GM19351 (cell line): ENCODE data around the gene C11orf21.

Source experiments
- ATAC-seq: cut with Tn5 transposase; IDR thresholded peaks from one replicate; pipeline ENCODE4 v1.9.1; 2021; ENCODE audit warnings: mild to moderate bottlenecking, moderate library complexity; ENCODE audit not compliant: unreplicated experiment

C11orf21 gene

DNA sequence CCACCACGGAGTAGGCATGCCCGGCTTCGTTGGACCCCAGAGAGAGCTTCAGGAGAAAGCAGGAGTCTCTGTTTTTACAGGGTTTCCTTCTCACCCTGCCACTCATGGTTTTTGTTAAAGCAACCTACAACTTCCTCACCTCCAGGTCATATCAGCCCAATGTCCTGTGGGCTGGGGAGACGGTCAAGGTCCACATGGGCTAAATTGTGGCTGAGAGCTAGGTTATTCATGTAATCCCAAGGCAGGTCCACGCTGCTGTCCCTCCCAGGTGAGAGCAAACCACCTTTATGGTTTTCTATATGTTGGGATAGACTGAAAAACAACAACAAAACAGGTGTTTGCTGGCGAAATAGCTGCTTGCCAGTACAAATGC, 19.6 kb upstream of the C11orf21 start:
- no peak for ATAC-seq

DNA sequence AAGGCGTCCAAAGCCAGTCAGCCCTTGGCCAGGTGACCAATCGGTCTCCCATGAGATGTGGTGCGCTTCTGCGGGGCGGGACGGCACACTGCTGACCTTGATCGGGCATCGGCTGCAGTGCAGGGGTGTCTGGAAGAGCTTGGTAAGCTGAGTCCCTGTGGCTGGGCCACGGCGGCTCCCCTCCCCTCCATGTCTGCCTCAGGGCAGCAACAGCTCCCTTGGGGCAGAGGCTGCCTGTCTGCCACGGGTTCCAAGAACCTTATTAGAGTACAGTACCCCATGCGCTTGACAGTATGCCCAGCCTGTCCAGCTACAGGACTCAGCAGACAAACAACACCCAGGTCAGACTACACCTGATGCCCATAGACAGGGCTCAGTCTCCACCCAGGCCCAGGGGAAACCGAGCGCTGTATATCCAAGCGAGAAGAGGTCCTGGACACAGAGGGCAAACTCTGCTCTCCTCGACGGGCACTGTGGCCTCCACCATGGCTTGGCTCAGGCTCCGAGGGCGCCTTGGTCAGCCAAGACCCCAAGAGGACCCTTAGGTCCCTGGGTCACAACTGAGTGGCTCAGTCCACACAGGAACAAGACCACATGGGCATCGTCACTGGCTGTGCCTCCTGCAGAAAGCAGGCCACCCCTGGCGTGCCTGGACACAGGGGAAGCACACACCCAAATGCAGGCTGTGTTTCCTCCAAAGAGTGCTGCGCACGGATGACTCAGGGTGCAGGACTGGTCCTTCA, 19.0 kb upstream of the C11orf21 start:
- no peak for ATAC-seq

DNA sequence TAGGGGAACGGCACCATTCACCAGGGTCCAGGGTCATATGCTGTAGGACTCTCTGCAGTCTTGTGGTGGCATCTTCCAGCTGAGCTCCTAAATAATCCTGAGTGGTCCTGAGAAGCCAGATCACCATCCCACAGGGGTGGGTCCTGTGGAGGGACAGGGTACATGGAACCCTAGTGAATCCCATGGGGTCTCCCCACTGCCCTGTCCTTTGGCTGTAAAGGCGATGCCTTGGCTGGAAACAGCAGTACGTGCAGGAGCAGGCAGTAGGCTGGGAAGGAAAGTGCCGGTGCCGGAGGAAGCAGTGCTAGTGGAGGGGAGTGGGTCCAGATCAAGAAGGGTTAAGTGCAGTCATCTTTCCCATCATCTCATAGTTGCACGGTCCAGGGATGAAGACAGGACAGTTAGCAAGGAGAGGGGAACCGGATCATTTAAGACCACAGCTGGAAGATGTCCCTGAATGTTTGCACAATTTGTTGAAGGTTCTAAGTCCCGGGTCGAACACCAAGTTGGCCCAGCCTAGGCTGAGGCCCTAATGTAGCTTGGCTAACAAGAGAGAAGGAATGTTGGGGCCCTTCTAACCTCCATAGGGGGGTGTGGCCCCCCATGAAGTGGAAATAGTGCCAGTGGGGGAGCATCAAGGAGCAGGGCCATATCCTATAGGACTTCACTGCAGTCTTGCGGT, 18.2 kb upstream of the C11orf21 start:
- no peak for ATAC-seq

DNA sequence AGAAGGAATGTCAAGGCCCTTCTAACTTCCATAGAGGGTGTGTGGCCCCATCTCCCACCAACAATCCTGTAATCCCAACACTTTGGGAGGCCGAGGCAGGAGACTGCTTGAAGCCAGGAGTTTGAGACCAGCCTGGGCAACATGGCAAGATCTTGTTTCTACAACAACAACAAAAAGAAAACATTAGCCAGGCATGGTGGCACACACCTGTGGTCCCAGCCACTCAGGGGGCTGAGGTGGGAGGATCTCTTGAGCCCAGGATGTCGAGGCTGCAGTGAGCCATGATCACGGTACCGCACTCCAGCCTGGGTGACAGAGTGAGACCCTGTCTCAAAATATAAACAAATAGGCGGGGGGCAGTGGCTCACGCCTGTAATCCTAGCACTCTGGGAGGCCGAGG, 17.0 kb upstream of the C11orf21 start:
- ATAC-seq, result no peak

DNA sequence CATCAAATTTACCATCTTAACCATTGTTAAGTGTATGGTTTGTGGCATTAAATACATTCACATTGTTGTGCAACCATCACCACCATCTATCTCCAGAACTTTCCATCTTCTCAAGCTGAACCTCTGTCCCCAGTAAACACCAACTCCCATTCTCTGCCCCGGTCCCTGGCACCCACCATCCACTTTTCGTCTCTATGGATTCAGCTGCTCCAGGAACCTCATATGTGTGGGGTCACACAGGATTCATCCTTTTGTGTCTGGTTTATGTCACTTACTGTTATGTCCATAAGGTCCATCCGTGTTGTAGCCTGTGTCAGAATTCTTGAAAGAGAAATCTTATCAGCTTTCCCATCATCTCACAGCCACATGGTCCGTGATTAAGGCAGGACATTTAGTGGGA, 16.4 kb upstream of the C11orf21 start:
- ATAC-seq, result no peak

- ATAC-seq, result no peak
Observed at GRCh38 chr11:2317354-2318050, 15.8 kb upstream of the C11orf21 start.

DNA sequence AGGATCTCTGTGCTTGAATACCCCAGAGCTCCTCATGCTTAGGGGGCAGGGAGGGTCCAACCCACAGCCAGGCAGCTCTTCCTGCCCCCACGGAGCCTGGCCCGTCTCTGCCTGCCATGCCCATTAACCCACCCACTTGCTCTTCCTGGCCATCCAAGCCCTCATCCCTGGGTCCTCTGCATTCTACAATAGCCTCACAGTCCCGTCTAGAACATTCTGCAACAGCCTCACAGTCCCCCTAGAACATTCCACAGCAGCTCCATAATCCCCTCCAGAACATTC, 15.2 kb upstream of the C11orf21 start:
- no peak for ATAC-seq

DNA sequence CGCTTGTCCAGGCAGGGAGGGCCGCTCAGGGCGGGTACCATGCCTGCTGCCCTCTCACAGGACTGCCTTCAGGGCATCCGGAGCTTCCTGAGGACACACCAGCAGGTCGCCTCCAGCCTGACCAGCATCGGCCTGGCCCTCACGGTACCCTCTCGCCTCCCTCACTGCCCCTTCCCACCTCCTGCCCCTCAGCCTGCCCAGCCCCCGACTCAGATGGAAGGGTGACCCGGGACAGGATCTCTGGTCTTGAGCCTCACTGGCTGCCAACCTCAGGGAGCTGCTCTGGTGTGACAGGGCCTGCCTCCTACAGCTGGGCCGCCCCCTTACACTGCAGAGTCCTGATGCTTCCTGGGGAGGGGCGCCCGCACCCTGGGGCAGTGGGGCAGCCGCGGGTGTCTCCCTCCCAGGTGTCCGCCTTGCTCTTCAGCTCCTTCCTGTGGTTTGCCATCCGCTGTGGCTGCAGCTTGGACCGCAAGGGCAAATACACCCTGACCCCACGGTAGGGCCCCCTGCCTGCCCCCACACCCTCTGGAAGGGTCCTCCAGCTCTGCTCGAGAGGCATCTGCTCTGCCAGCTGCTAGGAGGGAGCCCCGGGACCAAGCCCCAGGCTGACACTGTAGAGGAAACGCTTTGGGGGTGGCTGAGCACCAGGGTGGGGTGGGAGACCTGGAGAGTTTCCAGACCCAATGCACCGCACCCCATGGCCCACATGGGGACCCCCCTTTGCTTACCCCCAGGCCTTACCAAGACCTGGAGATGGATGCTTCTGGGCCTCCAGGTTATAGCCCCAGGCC, 14.6 kb upstream of the C11orf21 start:
- ATAC-seq, result no peak

GRCh38 chr11:2315395-2316168, 13.9 kb upstream of the C11orf21 start:
- ATAC-seq, result no peak

DNA sequence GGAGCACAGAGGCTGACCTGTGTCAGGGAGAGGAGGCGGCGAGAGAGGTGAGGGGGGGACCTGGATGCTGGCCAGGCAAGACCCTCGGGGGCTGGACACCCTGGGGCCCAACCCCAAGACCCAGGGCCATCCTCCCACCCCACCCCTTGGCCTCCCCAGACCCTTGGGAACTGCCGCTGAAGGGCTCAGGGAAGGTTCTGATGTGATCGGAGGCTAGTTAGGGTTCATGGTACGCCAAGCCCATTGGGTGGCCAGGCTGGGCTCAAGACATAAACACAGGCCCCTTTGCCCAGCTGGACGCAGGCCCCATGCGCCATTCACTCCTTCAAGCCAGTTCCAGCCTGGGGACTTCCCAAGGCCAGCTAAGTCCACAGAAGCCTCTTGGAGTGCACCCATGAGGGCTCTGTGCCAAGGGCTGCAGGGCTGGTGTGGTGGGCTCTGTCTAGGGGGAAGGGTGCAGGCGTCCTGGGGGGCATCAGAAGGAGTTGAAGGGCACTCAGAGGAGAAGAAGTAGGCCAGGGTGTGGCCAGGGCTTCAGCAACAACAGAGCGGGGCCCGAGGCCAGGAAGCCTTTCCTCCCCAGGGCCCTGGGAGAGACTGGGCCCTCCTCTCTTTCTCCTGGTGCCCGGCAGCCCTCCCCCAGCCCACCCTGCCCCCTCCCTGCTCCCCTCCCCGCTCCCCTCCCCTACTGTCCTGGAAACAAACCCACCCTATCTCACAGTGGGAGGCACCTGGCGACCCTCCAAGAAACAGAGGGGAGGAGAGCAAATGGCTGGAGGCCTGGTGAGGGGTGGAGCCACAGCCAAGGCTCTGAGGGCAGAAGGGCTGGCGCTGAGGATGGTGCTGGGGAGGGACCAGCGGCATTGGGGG, 13.0 kb upstream of the C11orf21 start:
- no peak for ATAC-seq

DNA sequence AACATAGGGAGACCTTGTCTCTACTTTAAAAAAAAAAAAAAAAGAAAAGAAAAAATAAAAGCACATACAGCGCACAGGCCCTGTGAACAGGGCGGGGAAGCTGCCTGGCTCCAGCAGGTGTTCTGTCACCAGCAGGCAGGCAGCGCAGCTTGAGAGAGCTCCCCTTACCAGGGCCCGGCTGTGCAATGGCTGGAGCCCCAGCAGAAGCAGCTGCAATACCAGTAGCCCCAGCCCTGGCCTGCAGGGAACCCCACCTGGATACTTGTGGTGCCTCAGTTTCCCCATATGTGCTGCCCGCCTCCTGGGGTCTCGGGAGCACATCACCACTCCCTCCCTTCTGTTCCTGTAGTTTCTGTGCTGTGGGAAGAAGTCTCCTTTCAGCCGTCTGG, 12.4 kb upstream of the C11orf21 start:
- ATAC-seq, result no peak

GRCh38 chr11:2313051-2313951, 11.6 kb upstream of the C11orf21 start:
- ATAC-seq, result no peak

DNA sequence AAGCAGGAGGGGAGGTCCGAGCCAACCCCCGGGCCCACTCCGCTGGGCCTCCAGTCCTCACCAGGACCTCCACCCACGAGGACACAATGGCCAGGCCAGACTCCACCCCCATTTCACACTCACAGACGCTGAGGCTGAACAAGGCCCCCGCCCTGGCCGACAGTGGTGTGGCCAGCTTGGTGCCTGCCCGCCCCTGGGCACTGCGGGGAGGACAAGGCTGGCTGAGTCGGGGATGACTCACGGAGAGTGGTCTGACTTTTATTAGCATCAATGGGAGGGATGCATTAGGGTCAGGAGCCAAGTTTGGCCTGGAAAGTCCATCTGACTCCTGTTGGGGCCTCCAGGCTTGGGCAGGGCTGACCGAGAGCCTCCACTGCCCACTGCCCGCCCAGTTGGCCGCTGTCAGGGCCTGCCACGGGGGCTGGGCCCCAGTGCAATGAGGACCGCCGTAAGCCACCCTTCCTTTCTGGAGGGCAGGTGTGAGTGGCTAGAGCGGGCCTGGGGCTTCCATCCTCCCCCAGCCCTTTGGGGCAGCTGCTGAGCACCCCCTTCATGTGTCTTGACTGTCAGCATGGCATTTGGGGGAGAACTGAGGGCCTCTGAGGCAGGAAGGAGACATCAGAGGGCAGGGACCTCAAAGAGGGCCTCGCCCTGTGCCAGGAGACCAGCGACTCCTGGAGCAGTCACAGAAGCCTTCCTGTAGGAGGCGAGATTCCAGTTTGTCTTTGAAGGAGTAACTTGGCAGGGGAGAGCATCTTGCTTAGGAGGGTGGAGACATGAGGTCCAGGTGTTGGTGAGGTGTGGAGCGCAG, 10.7 kb upstream of the C11orf21 start:
- ATAC-seq, result no peak

DNA sequence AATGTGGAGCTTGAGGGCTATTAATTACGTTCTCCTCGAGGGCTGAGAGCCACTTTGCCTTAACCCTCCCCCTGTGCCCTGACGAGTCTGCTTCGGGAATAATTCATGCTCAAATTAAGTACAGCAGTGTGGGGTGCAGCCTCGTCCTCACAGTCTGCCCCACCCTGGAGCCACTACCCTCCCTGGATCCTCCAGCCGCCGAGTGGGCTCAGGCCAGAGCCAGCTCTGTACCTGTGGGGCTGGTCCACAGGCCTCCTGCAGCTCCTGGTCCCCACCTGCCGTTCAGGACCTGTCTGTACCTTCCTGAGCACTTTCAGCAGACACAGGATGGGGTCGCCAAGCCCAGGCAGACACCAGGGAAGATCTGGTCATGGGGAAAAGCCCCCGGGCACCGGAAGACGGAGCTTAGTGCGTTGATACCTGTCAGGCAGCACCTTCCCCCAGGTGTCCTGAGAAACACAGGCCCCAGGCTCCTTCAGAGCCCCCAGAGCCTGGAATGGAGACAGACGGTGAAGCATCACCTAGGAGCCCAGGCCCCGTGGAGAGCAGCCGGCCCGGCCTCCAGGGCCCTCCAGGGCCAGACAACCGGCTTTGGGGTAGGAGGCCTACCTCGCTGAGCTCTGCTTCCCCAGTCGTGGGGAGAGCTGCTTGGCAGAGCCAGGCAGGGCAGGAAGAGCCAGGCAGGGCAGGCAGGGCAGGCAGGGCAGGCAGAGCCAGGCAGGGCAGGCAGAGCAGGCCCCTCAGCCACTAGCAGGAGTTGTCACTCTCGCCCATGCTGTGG, 9.8 kb upstream of the C11orf21 start:
- no peak for ATAC-seq

DNA sequence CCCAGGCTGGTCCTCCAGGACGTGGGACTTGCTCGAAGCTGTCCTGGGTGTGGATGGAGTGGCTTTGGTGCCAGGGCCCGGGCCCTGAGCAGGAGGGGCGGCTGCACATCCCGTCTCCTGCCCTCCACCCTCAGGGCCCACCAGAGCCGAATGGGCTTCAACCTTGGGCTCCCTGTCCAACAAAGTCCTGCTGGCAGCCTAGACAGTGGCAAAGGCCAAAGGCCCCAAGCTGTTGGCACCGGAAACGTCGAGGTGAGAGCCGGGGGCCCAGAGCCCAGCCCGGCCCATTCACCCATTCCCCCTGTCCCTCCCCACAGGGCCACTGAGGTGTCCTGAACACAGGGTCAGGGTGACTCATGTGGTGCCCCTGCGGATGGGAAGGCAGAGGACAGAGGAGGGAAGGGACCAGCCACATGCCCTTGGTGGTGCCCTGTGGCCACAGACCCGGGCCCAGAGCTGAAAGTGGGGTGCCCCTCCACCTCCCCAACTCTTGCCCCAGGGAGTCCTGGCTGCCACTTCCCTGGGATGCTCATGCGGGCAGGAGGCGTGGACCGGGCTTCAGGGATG, 9.2 kb upstream of the C11orf21 start:
- no peak for ATAC-seq

DNA sequence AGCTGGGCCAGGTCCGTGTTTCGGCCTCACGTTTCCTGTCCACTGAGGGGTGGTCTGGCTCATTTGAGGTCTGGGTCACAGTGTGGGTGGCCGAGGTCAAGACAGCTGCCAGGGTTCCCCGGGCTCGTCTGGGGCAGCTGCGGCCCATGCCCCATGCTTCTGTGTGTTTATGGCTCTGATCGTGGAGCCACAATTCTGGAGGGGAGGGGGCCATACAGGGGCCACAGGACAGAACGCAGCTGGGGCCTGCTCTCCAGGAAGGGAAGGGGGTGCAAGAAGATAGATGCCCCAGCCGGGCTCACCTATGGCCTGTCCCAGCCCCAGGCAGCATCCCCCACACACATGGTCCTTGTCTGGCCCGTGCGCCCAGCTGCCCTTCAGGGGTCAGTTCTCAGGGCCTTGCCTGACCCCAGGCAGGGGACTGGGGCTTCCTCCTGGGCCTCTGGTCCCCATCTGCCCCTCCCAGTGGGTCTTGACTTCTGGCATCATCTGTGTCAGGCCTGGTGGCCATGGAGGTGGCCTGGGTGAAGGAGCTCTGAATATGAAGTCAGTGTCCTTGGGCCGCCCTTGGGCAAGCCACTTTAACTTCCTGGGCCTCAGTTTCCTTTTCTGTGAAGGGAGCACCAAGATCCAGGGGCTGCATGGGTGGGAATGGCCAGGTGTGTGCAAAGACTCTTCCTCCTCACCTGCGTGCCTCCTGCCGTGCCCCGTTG, 8.5 kb upstream of the C11orf21 start:
- no peak for ATAC-seq
